Activated T-helper 17 cell treated with anti-CD3 and anti-CD28 coated beads, Interleukin-2, amount 50 U/mL, for 72 hours (primary cell): Measurements from ENCODE around the gene TRAPPC8. TPM values are rescaled to one million over a fixed set of nuclear protein-coding genes. Genes with fewer than 3 reads are reported as not detected.
"Not testable (repeated sequence)": the region's sequence is repeated elsewhere in the genome, so short reads cannot be mapped to it uniquely, and the experiment has no call there.

Experiments used
- ATAC-seq: fragments of 150-1000 bp; cut with Tn5 transposase; replicated peaks from 2 replicates; pipeline ENCODE4 v1.10.0; 2021; ENCODE audit warnings: mild to moderate bottlenecking, moderate library complexity
- H3K27ac Mint-ChIP-seq: one replicate; pipeline ENCODE4 v1.8.0; 2022; ENCODE audit warnings: mixed read lengths
- H3K27me3 Mint-ChIP-seq: one replicate; pipeline ENCODE4 v1.8.0; 2022; ENCODE audit warnings: mixed read lengths
- H3K36me3 Mint-ChIP-seq: one replicate; pipeline ENCODE4 v1.8.0; 2022; ENCODE audit warnings: low read depth, mild to moderate bottlenecking, mixed read lengths
- H3K4me1 Mint-ChIP-seq: one replicate; pipeline ENCODE4 v1.8.0; 2022; ENCODE audit warnings: mixed read lengths
- H3K4me3 Mint-ChIP-seq: one replicate; pipeline ENCODE4 v1.8.0; 2022; ENCODE audit warnings: mild to moderate bottlenecking, mixed read lengths
- H3K9me3 Mint-ChIP-seq: one replicate; pipeline ENCODE4 v1.8.0; 2022; ENCODE audit warnings: mixed read lengths
- total RNA-seq, 2 donors: library from RNA; stranded (reverse); gene quantifications; one replicate each; pipeline ENCODE4 v1.2.3, GENCODE V29; 2022

TRAPPC8 gene
- total RNA-seq, 2 donors from 2014 or later: 30.6 to 36.5 TPM

- H3K27ac Mint-ChIP-seq, H3K27me3 Mint-ChIP-seq, ATAC-seq, H3K4me3 Mint-ChIP-seq, H3K9me3 Mint-ChIP-seq, H3K4me1 Mint-ChIP-seq: not testable (repeated sequence)
- H3K36me3 Mint-ChIP-seq: peaks cover 81% of the 10 kb centered on the region
These were observed 15.9 kb downstream of the TRAPPC8 start for GRCh38 chr18:31926988-31927387.

GRCh38 chr18:31920277-31920676 lies 22.7 kb downstream of the TRAPPC8 start:
- Mint-ChIP-seq H3K27me3 (no peaks in the 10 kb centered on the region), H3K4me3 (no peak overlapping the region), H3K36me3 (peaks cover 72% of the 10 kb centered on the region), H3K4me1 (no peaks in the 10 kb centered on the region), H3K9me3 (no peaks in the 10 kb centered on the region), H3K27ac (peak overlapping the region; percentile 50)
- no peak for ATAC-seq

GRCh38 chr18:31919366-31919765 lies 23.6 kb downstream of the TRAPPC8 start:
- peaks cover 73% of the 10 kb centered on the region for H3K36me3 Mint-ChIP-seq
- H3K4me3 Mint-ChIP-seq, ATAC-seq, H3K27ac Mint-ChIP-seq, H3K9me3 Mint-ChIP-seq, H3K27me3 Mint-ChIP-seq, H3K4me1 Mint-ChIP-seq: not testable (repeated sequence)

- Mint-ChIP-seq H3K4me1 (no peaks in the 10 kb centered on the region), H3K9me3 (no peaks in the 10 kb centered on the region)
- no peak for ATAC-seq
These were observed 24.2 kb downstream of the TRAPPC8 start for GRCh38 chr18:31918733-31919132.

GRCh38 chr18:31901063-31901462 lies 41.9 kb downstream of the TRAPPC8 start:
- Mint-ChIP-seq H3K36me3 (peaks cover 97% of the 10 kb centered on the region), H3K4me1 (no peaks in the 10 kb centered on the region), H3K4me3 (no peak overlapping the region), H3K27ac (no peak overlapping the region), H3K9me3 (no peaks in the 10 kb centered on the region), H3K27me3 (no peaks in the 10 kb centered on the region)
- peak; percentile 37 for ATAC-seq

More at GRCh38 chr18:31918733-31919132, 24.2 kb downstream of the TRAPPC8 start:
- no peak overlapping the region for H3K4me3 Mint-ChIP-seq
- peaks cover 79% of the 10 kb centered on the region for H3K36me3 Mint-ChIP-seq
- H3K27ac Mint-ChIP-seq: no peak overlapping the region
- H3K27me3 Mint-ChIP-seq: no peaks in the 10 kb centered on the region

GRCh38 chr18:31899771-31900170 lies 43.2 kb downstream of the TRAPPC8 start:
- H3K27me3 Mint-ChIP-seq, H3K4me1 Mint-ChIP-seq, H3K4me3 Mint-ChIP-seq, H3K27ac Mint-ChIP-seq, H3K9me3 Mint-ChIP-seq, ATAC-seq: not testable (repeated sequence)
- peaks cover 97% of the 10 kb centered on the region for H3K36me3 Mint-ChIP-seq

GRCh38 chr18:31892936-31893335 lies 50.0 kb downstream of the TRAPPC8 start:
- Mint-ChIP-seq H3K4me3 (no peak overlapping the region), H3K9me3 (no peaks in the 10 kb centered on the region), H3K36me3 (peaks cover 89% of the 10 kb centered on the region), H3K27ac (no peak overlapping the region), H3K4me1 (no peaks in the 10 kb centered on the region), H3K27me3 (no peaks in the 10 kb centered on the region)
- no peak for ATAC-seq

- Mint-ChIP-seq H3K36me3 (peaks cover 92% of the 10 kb centered on the region), H3K27ac (no peak overlapping the region), H3K4me3 (no peak overlapping the region), H3K27me3 (no peaks in the 10 kb centered on the region), H3K9me3 (no peaks in the 10 kb centered on the region), H3K4me1 (no peaks in the 10 kb centered on the region)
- no peak for ATAC-seq
These were observed 51.4 kb downstream of the TRAPPC8 start for GRCh38 chr18:31891566-31891965.

GRCh38 chr18:31884020-31884419 lies 58.9 kb downstream of the TRAPPC8 start:
- H3K27me3 Mint-ChIP-seq: no peaks in the 10 kb centered on the region
- peaks cover 4% of the 10 kb centered on the region for H3K9me3 Mint-ChIP-seq
- peaks cover 11% of the 10 kb centered on the region for H3K4me1 Mint-ChIP-seq
- peaks cover 96% of the 10 kb centered on the region for H3K36me3 Mint-ChIP-seq
- H3K27ac Mint-ChIP-seq: no peak overlapping the region
- H3K4me3 Mint-ChIP-seq: no peak overlapping the region
- no peak for ATAC-seq

GRCh38 chr18:31880186-31880898 lies 62.6 kb downstream of the TRAPPC8 start:
- Mint-ChIP-seq H3K4me3 (no peak overlapping the region), H3K36me3 (peaks cover 92% of the 10 kb centered on the region), H3K9me3 (peaks cover 4% of the 10 kb centered on the region), H3K27me3 (no peaks in the 10 kb centered on the region), H3K27ac (no peak overlapping the region), H3K4me1 (peaks cover 11% of the 10 kb centered on the region)
- ATAC-seq: no peak

GRCh38 chr18:31878358-31878757 lies 64.6 kb downstream of the TRAPPC8 start:
- no peak for ATAC-seq
- Mint-ChIP-seq H3K9me3 (peaks cover 4% of the 10 kb centered on the region), H3K4me1 (peaks cover 11% of the 10 kb centered on the region), H3K4me3 (no peak overlapping the region), H3K27ac (no peak overlapping the region), H3K36me3 (peaks cover 92% of the 10 kb centered on the region), H3K27me3 (no peaks in the 10 kb centered on the region)

GRCh38 chr18:31877900-31878299 lies 65.0 kb downstream of the TRAPPC8 start:
- Mint-ChIP-seq H3K4me3 (no peak overlapping the region), H3K27ac (no peak overlapping the region), H3K27me3 (no peaks in the 10 kb centered on the region), H3K4me1 (peaks cover 11% of the 10 kb centered on the region), H3K36me3 (peaks cover 92% of the 10 kb centered on the region), H3K9me3 (peaks cover 4% of the 10 kb centered on the region)
- ATAC-seq: no peak

GRCh38 chr18:31876707-31877106 lies 66.2 kb downstream of the TRAPPC8 start:
- Mint-ChIP-seq H3K9me3 (no peaks in the 10 kb centered on the region), H3K36me3 (peaks cover 96% of the 10 kb centered on the region), H3K27ac (no peak overlapping the region), H3K4me3 (no peak overlapping the region), H3K4me1 (peaks cover 7% of the 10 kb centered on the region), H3K27me3 (no peaks in the 10 kb centered on the region)
- no peak for ATAC-seq

- Mint-ChIP-seq H3K27ac (peak overlapping the region; percentile 5), H3K36me3 (peaks cover 96% of the 10 kb centered on the region), H3K4me1 (peaks cover 1% of the 10 kb centered on the region), H3K4me3 (no peak overlapping the region), H3K9me3 (no peaks in the 10 kb centered on the region), H3K27me3 (no peaks in the 10 kb centered on the region)
- no peak for ATAC-seq
These were observed 67.6 kb downstream of the TRAPPC8 start for GRCh38 chr18:31875301-31875700.

GRCh38 chr18:31863103-31863502 lies 79.8 kb downstream of the TRAPPC8 start:
- Mint-ChIP-seq H3K27me3 (no peaks in the 10 kb centered on the region), H3K9me3 (no peaks in the 10 kb centered on the region), H3K27ac (no peak overlapping the region), H3K4me1 (no peaks in the 10 kb centered on the region), H3K4me3 (no peak overlapping the region), H3K36me3 (peaks cover 92% of the 10 kb centered on the region)
- no peak for ATAC-seq
